HG03064 (cell line): ENCODE results near the gene PLD1.
"Not testable (repeated sequence)": the region's sequence is repeated elsewhere in the genome, so short reads cannot be mapped to it uniquely, and the experiment has no call there.

Experiments
- ATAC-seq: cut with Tn5 transposase; IDR thresholded peaks from one replicate; pipeline ENCODE4 v1.9.1; 2021; ENCODE audit warnings: low read depth; ENCODE audit not compliant: unreplicated experiment

Gene PLD1

GRCh38 chr3:171748064-171748924, 62.0 kb downstream of the PLD1 start:
- ATAC-seq, result no peak

- ATAC-seq, result no peak
Measured at GRCh38 chr3:171747223-171747920, 62.9 kb downstream of the PLD1 start.

GRCh38 chr3:171746320-171747222, 63.7 kb downstream of the PLD1 start:
- not testable (repeated sequence) for ATAC-seq

GRCh38 chr3:171745577-171746319, 64.5 kb downstream of the PLD1 start:
- ATAC-seq, result no peak

- no peak for ATAC-seq
Measured at GRCh38 chr3:171744158-171744741, 66.0 kb downstream of the PLD1 start.

GRCh38 chr3:171743327-171744157, 66.7 kb downstream of the PLD1 start:
- ATAC-seq, result no peak

DNA sequence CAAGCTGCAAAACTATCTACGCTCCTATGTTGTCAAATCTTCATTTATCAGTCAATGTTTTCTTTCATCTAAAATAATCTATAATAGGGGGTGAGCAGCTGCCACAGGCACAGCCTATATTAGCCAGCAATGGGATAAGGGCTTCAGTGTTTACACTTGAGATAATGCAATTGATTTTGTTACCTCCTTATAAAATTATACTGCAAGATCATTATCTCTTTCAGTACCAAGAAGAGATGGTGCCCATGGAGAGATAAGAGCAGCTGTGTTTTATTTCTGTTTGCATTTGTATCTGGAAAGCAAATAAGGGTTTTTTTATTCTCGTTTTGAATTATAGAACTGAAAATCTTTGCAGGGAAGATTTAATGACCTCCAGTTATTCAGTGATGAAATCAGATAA, 68.9 kb downstream of the PLD1 start:
- no peak for ATAC-seq

GRCh38 chr3:171736556-171736955, 73.7 kb downstream of the PLD1 start:
- ATAC-seq, result no peak

DNA sequence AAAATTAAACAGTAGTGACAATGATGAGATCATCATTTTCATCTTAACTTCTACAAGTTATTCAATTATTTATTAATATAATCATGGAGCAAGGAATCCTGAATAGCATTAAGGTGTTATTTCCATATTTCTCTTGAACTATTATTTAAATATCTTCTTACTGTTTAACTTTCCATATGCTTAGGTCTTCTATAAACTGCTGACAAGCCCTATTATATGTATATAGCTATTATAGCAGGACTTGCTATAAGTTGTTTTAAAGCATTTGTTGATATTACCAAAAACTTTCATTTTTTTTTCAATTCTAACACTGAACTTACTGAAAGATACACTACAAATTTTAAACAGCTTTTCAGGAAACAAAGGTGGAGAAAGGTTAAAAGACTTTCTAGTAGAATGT, 76.7 kb downstream of the PLD1 start:
- ATAC-seq, result no peak

- ATAC-seq, result no peak
Measured at GRCh38 chr3:171732756-171733155, 77.5 kb downstream of the PLD1 start.

- no peak for ATAC-seq
Measured at GRCh38 chr3:171731691-171732090, 78.6 kb downstream of the PLD1 start.

DNA sequence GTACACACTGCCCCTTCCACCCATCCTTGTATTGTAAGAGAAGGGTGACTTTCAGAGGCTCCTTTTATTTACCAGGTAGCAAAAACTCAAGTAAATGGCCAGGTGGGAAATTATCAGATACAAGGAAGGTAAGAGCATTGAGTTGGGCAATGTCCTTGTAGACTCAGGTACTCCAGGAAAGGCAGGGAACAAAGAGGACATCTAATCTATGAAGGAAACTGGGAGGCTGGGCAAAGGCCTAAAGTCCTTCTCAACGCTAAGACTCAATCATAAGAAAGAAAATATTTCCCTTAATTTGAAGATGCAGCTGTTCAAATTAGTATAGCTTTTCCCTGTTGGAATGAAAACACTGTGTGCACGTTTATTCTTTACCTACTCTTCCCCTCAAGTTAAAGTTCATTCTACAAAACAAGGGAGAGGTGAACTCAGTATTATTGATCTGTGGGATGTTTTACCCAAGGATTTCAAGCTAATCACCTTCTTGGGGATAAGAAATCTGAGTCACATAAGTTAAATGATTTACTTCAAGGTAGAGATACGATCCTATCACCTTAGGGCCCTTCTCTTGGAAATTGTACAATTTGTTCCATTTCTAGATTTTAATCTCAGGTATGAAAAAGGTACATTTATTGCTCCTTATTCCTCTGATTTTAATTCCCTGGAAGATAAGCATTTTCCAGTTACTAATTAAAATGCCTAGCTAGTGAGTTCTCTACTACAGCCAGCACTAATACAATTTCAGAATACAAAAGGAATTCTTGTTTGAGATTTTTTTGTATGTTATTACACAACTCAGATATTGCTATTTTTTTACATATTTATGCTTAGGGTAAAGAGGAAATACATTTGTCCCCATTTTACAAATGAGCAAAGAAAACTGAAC, 80.6 kb downstream of the PLD1 start:
- no peak for ATAC-seq

DNA sequence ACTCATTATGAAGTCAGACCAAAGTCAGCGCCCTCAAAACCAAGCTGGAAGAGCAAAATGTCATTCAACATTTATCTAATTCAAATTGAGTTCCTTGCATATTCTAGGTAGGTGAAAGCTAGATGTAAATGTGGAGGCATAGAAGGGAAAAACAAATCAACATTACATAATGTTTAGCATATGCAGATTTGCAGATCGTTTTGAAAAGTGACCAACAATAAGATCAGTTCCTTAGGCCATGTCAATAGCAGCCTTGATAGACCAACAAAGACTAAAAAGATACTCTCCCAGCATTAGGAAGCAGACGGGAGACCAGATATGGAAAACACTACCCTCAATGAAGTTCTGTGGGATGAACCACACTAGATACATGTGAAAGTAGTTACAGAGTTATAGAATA, 83.0 kb downstream of the PLD1 start:
- ATAC-seq, result no peak

GRCh38 chr3:171718493-171719185, 91.6 kb downstream of the PLD1 start:
- no peak for ATAC-seq

- no peak for ATAC-seq
Measured at GRCh38 chr3:171715155-171715554, 95.1 kb downstream of the PLD1 start.

DNA sequence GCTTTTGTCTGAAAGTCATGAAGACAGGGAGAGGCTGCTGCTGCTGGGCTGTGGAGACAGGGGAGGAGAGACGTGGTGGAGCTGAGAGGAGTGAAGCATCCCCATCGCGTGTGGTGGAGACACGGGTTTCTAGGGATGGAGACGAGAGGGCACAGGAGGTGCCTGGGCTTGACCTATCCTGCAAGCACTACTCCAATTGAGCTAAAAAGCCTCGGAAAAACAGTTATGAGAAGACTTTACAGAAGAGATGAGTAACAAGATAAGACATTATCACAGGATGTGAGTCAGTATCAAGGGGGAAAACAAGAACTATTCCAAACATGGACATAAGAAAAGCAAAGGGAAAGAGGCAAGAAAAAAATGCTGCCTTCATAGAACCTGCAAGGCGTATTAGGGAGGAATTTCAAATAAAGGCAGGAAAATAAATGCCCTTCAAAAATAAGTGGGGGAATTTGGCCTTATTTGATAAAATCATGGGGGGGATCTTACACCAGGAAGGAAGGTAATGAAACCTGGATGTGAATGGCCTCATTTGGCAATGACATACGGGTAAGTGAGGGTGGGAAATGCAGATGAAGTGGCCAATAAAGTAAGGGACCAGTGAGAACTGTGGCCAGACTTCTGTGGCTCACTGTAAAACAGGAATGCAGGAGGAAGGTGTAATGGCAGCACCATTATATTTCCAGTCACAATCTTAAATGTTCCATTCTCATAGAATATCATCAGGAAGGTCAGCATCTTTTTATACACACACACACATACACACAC, 97.9 kb downstream of the PLD1 start:
- ATAC-seq, result no peak
